LHCN-M2 (cell line): ENCODE measurements around the gene KLF9. TPM values are rescaled to one million over a fixed set of nuclear protein-coding genes. Genes with fewer than 3 reads are reported as not detected.
A peak's percentile ranks its signal among the peaks of the same experiment; 100 is the strongest.

Experiments used
- DNase-seq: peaks from one replicate; pipeline ENCODE4 v3.0.0-alpha.2; 2012; ENCODE audit warnings: low read depth
- polyA plus RNA-seq: library from polyadenylated mRNA; unstranded; fragments of >200 nt; gene quantifications from one replicate; pipeline ENCODE4 v1.2.1, GENCODE V29; 2012; ENCODE audit warnings: missing spikeins
- total RNA-seq: library from RNA; depleted of rRNA; stranded (reverse); fragments of >200 nt; gene quantifications from 2 replicates; pipeline ENCODE4 v1.2.3, GENCODE V29; 2014; rRNA removed

Gene KLF9
- total RNA-seq, result 23.5 and 36.5 TPM in 2 replicates
- 4.8 TPM for polyA plus RNA-seq

GRCh38 chr9:70413799-70414775, at the start of gene KLF9:
TSS of gene KLF9 (minus strand) at chr9:70414657. CDS start at chr9:70413363, 1,294 bp downstream.
- DNase-seq, result peak; percentile 98

GRCh38 chr9:70463877-70464276, 49.4 kb upstream of the KLF9 start:
- no peak for DNase-seq

- no peak for DNase-seq
Observed at GRCh38 chr9:70462300-70462699, 47.8 kb upstream of the KLF9 start.

GRCh38 chr9:70457235-70457634, 42.8 kb upstream of the KLF9 start:
- no peak for DNase-seq

GRCh38 chr9:70455993-70456704, 41.7 kb upstream of the KLF9 start:
- DNase-seq, result no peak

- no peak for DNase-seq
Observed at GRCh38 chr9:70452365-70452764, 37.9 kb upstream of the KLF9 start.

GRCh38 chr9:70451765-70452164, 37.3 kb upstream of the KLF9 start:
- DNase-seq, result no peak

GRCh38 chr9:70450738-70451137, 36.3 kb upstream of the KLF9 start:
- no peak for DNase-seq

- DNase-seq, result no peak
Observed at GRCh38 chr9:70449461-70449860, 35.0 kb upstream of the KLF9 start.

GRCh38 chr9:70448919-70449318, 34.5 kb upstream of the KLF9 start:
- no peak for DNase-seq

- DNase-seq, result peak; percentile 44
Observed at GRCh38 chr9:70444904-70445303, 30.4 kb upstream of the KLF9 start.

- no peak for DNase-seq
Observed at GRCh38 chr9:70442328-70442848, 27.9 kb upstream of the KLF9 start.

- DNase-seq, result no peak
Observed at GRCh38 chr9:70441622-70442021, 27.2 kb upstream of the KLF9 start.

- peak; percentile 27 for DNase-seq
Observed at GRCh38 chr9:70439991-70440706, 25.7 kb upstream of the KLF9 start.

- DNase-seq, result peak; percentile 87
Observed at GRCh38 chr9:70438341-70438928, 24.0 kb upstream of the KLF9 start.

- peak; percentile 83 for DNase-seq
Observed at GRCh38 chr9:70435948-70436347, 21.5 kb upstream of the KLF9 start.

- no peak for DNase-seq
Observed at GRCh38 chr9:70429899-70430298, 15.4 kb upstream of the KLF9 start.

GRCh38 chr9:70428781-70429180, 14.3 kb upstream of the KLF9 start:
- DNase-seq, result no peak

GRCh38 chr9:70427161-70427945, 12.9 kb upstream of the KLF9 start:
- DNase-seq, result no peak

- DNase-seq, result no peak
Observed at GRCh38 chr9:70425192-70425591, 10.7 kb upstream of the KLF9 start.
